GM23338 (cell line): ENCODE measurements around the gene PEAK3. TPM values are rescaled to one million over a fixed set of nuclear protein-coding genes. Genes with fewer than 3 reads are reported as not detected.

Source experiments
- CREB1 ChIP-seq: fragments of 250-450 bp; sonication (Bioruptor Pico); IDR thresholded peaks from 2 replicates; pipeline ENCODE4 v1.5.0; 2020; ENCODE audit warnings: low read depth, mild to moderate bottlenecking, moderate library complexity
- CTCF ChIP-seq, 2 experiments: fragments of 200-600 bp in 1 of 2; sonication (generic) in 1 of 2; conservative IDR thresholded peaks; 2 replicates each; pipeline versions ENCODE4 v1.5.1 to v1.6.1; 2016 to 2017; ENCODE audit warnings: antibody characterized with exemption in 2 of 2, low read depth in 2 of 2, mild to moderate bottlenecking in 2 of 2, moderate library complexity in 1 of 2
- ETS1 ChIP-seq: IDR thresholded peaks from 2 replicates; pipeline ENCODE4 v1.6.1; 2016; ENCODE audit warnings: antibody characterized with exemption
- EZH2 ChIP-seq: fragments of 200-600 bp; sonication (generic); IDR thresholded peaks from one replicate; pipeline ENCODE4 v1.8.0; 2017; ENCODE audit warnings: antibody characterized with exemption, mild to moderate bottlenecking, low read depth; ENCODE audit not compliant: unreplicated experiment
- EZH2phosphoT487 ChIP-seq: fragments of 200-600 bp; sonication (generic); IDR thresholded peaks from one replicate; pipeline ENCODE4 v1.8.1; 2018; ENCODE audit warnings: antibody characterized with exemption; ENCODE audit not compliant: unreplicated experiment
- JUNB ChIP-seq: IDR thresholded peaks from one replicate; pipeline ENCODE4 v1.6.1; 2016; ENCODE audit warnings: antibody characterized with exemption; ENCODE audit not compliant: unreplicated experiment
- NANOG ChIP-seq: IDR thresholded peaks from 2 replicates; pipeline ENCODE4 v1.6.1; 2016; ENCODE audit warnings: antibody characterized with exemption, borderline replicate concordance
- POLR2AphosphoS5 ChIP-seq: IDR thresholded peaks from 2 replicates; pipeline ENCODE4 v1.6.1; 2016; ENCODE audit warnings: antibody characterized with exemption, low read depth
- STAT1 ChIP-seq: IDR thresholded peaks from one replicate; pipeline ENCODE4 v1.6.1; 2016; ENCODE audit warnings: antibody characterized with exemption; ENCODE audit not compliant: unreplicated experiment
- ZNF331 ChIP-seq: fragments of 250-450 bp; sonication (Bioruptor Pico); IDR thresholded peaks from 2 replicates; pipeline ENCODE4 v1.5.0; 2020; ENCODE audit warnings: low read depth, mild to moderate bottlenecking, moderate library complexity
- polyA plus RNA-seq: library from polyadenylated mRNA; unstranded; fragments of >200 nt; fragmentation: Nextera tagmentation; extraction: Ambion mirVana; gene quantifications from 2 replicates; pipeline ENCODE4 v1.2.1, GENCODE V29; 2016
- total RNA-seq: library from RNA; depleted of rRNA; stranded (reverse); fragments of >200 nt; shearing (Covaris generic); gene quantifications from 2 replicates; pipeline ENCODE4 v1.2.3, GENCODE V29; 2014
- TF ChIP-seq, protein P1 (sequence below): fragments of 250-450 bp; sonication (Bioruptor Pico); IDR thresholded peaks from 2 replicates; pipeline ENCODE4 v1.5.0; 2020; ENCODE audit warnings: mild to moderate bottlenecking, moderate library complexity

PEAK3 gene
- total and polyA plus RNA-seq, 2 experiments from 2014 or later = not detected

DNA sequence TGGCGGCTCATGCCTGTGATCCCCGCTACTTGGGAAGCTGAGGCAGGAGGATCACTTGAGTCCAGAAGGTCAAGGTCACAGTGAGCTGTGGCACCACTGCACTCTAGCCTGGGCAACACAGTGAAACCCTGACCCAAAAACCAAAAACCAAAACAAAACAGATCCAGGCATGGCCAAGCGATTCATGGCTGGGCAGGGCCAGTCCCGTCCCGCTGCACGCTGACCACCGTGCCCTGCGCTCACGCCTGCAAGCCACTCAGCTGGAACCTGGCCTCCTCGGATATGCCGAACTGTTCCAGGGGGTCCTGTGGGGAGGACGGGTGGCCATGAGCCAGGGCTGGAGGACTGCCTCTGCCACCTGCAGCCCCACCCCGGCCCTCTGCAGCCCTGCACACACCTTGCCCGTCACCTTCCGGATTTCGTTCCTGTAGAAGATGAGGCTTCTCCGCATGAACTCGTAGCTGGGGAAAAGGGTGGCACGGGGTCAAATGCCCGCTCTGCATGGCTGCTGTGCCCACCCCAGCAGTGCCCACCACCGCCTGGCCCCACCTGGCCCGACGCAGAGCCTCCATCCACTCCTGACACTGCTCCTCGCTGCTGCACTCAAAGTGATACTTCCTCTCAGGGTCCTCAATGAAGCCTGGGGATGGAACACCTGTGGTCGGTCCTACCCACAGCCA, 48.2 kb downstream of the PEAK3 start (continued):
- TF ChIP-seq, protein P1, sequence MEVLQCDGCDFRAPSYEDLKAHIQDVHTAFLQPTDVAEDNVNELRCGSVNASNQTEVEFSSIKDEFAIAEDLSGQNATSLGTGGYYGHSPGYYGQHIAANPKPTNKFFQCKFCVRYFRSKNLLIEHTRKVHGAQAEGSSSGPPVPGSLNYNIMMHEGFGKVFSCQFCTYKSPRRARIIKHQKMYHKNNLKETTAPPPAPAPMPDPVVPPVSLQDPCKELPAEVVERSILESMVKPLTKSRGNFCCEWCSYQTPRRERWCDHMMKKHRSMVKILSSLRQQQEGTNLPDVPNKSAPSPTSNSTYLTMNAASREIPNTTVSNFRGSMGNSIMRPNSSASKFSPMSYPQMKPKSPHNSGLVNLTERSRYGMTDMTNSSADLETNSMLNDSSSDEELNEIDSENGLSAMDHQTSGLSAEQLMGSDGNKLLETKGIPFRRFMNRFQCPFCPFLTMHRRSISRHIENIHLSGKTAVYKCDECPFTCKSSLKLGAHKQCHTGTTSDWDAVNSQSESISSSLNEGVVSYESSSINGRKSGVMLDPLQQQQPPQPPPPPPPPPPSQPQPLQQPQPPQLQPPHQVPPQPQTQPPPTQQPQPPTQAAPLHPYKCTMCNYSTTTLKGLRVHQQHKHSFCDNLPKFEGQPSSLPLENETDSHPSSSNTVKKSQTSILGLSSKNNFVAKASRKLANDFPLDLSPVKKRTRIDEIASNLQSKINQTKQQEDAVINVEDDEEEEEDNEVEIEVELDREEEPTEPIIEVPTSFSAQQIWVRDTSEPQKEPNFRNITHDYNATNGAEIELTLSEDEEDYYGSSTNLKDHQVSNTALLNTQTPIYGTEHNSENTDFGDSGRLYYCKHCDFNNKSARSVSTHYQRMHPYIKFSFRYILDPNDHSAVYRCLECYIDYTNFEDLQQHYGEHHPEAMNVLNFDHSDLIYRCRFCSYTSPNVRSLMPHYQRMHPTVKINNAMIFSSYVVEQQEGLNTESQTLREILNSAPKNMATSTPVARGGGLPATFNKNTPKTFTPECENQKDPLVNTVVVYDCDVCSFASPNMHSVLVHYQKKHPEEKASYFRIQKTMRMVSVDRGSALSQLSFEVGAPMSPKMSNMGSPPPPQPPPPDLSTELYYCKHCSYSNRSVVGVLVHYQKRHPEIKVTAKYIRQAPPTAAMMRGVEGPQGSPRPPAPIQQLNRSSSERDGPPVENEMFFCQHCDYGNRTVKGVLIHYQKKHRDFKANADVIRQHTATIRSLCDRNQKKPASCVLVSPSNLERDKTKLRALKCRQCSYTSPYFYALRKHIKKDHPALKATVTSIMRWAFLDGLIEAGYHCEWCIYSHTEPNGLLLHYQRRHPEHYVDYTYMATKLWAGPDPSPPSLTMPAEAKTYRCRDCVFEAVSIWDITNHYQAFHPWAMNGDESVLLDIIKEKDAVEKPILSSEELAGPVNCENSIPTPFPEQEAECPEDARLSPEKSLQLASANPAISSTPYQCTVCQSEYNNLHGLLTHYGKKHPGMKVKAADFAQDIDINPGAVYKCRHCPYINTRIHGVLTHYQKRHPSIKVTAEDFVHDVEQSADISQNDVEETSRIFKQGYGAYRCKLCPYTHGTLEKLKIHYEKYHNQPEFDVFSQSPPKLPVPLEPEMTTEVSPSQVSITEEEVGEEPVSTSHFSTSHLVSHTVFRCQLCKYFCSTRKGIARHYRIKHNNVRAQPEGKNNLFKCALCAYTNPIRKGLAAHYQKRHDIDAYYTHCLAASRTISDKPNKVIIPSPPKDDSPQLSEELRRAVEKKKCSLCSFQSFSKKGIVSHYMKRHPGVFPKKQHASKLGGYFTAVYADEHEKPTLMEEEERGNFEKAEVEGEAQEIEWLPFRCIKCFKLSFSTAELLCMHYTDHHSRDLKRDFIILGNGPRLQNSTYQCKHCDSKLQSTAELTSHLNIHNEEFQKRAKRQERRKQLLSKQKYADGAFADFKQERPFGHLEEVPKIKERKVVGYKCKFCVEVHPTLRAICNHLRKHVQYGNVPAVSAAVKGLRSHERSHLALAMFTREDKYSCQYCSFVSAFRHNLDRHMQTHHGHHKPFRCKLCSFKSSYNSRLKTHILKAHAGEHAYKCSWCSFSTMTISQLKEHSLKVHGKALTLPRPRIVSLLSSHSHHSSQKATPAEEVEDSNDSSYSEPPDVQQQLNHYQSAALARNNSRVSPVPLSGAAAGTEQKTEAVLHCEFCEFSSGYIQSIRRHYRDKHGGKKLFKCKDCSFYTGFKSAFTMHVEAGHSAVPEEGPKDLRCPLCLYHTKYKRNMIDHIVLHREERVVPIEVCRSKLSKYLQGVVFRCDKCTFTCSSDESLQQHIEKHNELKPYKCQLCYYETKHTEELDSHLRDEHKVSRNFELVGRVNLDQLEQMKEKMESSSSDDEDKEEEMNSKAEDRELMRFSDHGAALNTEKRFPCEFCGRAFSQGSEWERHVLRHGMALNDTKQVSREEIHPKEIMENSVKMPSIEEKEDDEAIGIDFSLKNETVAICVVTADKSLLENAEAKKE = no peak
- TF ChIP-seq ETS1 = no peak
- no peak for TF ChIP-seq ZNF331 (CRISPR knock-in tag)
- TF ChIP-seq EZH2phosphoT487 = no peak
- no peak for TF ChIP-seq JUNB
- no peak for TF ChIP-seq CREB1 (CRISPR knock-in tag)
- no peak for TF ChIP-seq CTCF (conservative IDR thresholded peaks at IDR 0.05; ENCODE audit: low read depth in 2 of 2)
- no peak for TF ChIP-seq STAT1
- no peak for TF ChIP-seq EZH2
- TF ChIP-seq NANOG = no peak
- no peak; the same call in 1 of the 2 replicates for TF ChIP-seq POLR2AphosphoS5
